ENCODE measurements around the gene HOXB5.

The HOXB5 gene

DNA sequence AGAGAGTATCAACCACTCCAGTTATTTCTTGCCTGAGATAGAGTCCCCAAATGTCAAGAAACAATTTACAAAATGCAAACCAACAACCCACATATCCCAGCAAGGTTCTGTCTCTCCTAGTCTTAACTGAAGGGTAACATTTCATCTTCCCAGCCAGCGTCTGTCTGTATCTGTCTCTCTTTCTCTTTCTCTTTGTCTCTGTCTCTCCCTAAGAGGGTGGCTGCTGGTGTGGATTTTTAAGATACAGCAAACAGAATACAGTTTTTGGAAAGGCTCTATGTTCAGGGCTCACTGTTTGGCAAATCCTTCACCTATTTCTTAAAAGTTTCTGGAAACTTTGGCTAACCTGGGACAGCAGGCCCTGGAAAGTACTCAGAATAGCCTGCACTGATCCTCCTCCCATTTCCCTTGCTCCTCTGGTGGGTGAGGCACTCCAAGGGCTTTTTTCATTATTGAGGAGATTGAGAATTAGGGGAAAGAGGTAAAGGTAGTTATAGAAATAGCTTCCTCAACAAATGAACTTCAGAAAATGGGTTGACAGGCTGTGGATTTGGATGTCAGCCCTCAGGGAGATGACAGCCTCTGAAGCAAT lies 21.7 kb downstream of the HOXB5 start:
- DNase-seq = no peak

DNA sequence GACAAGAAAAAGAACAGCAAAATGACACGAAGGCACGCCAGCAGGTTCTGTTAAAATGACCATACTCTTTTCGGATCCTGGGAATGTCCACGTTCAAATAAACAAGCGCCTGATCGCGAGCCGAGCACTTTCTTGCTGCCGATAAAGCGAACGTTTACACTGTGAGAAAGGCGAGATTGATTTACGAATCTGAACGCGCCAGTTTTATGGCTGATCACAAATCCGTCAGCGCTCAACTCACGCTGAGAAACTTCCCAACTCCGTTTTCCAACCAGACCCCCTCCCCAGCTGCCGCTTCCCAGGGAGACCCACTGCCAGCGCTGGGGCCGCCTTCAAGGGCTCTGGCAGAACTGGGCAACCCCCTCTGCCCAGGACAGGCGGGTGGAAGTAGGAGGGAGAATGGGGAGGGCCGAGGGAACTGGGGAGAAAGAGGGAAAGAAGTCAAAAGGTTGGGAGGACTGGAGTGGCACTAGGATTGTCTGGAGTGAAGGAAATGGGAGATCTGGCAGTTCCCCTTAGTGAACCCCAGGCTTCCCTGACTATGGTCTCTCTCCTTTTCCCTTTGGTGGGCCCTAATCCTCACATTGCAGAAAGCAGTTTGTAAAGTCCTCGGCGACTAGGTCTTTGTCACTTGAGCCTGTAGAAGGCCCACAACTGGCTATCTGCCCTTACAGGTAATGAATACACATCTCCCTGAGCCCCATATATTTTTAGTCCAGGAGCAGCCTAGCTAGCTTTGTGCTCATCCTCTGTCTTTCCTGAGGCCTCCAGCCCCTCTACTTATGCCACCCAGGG lies 22.4 kb downstream of the HOXB5 start:
- no peak for DNase-seq

DNA sequence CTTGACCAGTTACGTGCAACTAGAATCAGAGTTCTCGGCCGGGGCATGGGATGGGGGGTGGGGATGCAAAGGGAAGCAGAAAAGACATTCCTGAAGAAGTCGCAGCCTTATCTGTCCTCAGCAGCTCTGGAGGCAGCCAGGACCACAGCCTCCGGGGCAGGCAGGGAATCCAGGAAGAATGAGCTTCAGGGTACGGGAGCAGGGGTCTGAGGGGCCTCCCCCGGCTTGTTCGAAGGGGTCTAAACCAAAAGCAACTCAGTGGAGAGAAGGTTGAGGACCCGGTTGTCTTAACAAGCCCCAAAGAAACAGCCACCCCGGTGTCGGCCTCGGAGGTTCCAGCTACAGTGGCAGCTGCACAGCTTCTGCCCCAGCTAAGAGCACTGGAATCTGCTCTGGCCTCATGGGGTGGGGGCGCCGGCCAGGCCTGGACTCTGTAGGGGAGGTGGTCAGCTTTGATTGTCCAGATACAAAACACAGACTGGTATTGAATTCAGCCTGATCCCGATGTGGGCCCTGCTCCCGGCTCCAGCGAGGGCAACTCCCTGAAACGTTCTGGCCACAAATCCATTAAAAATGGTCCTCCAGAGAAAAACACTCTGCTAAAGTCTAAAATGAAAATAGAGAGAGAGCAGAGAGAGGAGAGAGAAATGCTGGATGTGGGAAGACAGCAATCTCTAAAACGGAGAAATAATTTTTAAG lies 23.1 kb downstream of the HOXB5 start:
- no peak for DNase-seq

DNA sequence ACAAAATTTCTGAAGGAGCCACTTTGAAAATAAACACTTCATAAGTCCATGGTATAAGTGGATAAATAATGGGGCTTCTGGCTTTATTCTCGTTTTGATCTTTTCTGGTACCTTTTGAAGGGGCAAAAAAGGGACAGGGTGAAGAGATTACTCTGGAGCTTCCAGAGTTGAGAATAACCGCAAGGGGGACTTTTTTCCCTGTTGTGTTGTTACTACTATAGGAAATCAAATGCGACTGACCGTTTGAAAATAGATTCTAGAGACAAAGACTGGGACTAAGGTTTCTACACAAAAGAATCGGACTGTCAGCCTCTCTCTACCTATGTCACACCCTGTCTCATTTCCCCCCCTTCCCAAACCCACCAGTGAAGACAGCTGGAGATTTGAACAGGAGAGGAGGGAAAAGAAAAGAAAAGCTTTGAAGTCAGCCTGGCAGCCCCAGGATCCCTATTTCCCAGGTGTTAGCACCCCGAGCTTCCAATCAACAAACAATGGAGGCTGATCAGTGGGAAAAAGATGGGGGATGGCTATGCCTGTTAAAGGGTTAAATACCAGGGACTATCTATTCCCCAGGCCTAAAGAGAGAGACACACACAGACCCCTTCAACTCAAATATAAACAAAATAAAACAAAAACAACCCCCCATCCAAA lies 23.8 kb downstream of the HOXB5 start:
- no peak for DNase-seq

DNA sequence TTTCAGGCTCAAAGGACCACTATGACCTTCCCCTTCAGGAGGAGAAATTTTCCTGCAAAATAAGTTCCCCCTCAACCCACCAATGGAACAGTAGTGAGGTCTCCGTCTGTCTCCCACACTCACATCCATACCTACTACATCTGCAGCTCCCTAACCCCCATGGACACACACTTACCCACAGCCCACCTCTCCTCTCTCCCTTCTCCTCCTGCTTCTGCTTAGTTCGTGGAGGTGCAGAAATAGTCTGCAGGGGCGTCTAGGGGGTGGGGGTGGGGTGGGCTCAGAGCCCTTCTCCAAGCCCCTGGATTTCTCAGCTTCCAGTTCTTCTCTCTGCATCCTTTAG lies 24.4 kb downstream of the HOXB5 start:
- no peak for DNase-seq

DNA sequence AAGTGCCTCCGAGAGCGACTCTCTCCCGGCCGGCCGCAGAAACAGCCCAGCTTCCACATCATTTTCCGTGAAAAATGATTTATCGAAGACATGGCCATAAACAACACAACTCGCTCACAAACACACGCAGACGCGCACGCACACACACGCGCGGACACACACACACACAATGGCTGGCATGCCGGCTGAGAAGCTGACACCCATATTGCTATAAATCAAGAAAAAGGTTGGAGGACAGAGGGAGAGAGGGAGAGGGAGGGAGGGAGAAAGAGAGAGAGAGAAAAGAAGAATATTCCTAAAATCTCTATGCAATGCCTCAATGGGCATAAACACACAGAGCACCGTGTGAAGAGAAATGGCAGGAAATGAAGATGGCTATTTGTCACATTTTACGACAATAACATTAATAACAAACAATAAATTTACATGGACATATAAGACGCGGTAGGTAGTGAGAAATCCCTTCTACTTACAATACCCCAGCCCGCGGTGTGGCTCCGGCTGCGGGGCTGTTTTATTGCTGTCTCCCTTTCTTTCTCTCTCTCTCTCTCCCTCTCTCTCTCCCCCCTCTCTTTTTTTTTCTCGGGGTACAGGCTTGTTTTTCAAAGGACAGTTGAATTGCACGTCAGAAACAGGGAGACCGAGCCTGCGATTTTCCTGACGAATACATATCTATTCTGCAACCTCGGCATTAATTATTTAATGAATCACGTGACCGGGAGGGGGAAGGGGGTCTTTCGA lies 24.9 kb downstream of the HOXB5 start:
- DNase-seq = no peak

DNA sequence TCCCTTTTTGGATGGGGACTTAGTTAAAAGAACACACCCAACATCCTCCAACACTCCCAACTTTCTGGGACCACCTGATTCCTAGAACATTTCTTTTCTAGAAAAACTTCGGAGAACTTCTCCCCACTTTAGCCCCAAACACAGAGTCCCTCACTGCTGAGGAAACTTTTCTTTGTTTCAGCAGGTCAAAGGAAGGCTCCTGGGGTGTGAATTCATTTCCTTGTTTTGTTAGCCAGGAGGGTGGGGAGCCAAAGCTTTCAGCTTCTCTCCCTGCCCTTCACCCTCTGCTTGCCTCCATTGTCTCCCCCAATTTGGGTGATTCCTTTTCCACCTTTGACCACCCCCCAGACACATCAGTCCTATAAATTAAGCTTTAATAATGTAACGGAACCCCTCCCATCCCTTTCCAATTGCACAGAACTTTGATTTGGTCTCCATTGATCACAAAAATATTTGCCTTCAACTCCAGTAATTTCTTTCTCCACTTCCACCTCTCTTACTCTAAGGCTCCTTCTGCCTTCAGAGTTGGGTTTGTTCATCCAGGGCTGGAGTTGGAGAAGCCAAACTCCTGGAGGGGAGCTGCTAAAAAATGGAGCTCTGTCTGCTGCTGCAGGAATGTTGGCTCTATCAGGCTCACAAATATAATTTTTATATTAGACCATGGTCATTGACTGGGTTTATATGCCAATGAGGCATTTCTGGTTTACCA lies 25.8 kb downstream of the HOXB5 start:
- no peak for DNase-seq

DNA sequence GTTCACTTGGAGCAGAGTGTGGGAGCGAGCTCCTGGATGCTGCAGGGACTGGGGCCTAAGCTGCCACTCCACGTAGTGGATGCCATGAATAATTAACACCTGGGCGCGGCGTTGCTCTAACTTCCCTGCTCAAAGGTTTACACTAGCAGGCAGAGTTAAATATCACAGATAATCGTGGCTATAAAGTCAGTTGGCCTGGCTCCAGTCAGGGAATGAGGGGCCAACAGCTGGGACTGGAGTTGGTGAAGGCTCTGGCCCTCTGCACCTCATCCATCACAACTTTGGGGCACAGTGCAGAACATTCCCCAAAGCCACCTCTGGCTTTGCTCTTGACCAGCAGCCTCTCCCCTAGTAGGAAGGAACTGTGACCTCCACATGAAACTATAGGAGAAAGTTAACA lies 26.4 kb downstream of the HOXB5 start:
- DNase-seq = no peak

DNA sequence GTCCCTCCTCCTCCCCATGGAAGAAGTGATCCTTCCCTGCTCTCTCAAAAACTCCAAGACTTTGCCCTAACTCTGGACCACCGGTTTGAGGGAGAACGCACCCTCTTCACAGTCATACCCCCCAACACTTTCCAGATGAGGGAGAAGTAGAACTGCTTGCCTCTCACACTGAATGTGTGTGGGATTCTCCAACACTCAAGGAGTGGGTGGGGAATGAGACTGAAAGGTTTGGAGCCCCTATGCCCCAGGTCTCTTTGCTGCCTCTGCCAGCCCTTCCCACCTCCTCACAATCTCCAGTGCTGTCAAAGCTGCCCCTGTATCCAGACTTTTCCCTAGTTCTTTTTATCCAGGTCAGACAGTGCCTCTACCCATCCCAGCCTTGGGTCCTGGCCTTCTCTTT lies 26.9 kb downstream of the HOXB5 start:
- no peak for DNase-seq

DNA sequence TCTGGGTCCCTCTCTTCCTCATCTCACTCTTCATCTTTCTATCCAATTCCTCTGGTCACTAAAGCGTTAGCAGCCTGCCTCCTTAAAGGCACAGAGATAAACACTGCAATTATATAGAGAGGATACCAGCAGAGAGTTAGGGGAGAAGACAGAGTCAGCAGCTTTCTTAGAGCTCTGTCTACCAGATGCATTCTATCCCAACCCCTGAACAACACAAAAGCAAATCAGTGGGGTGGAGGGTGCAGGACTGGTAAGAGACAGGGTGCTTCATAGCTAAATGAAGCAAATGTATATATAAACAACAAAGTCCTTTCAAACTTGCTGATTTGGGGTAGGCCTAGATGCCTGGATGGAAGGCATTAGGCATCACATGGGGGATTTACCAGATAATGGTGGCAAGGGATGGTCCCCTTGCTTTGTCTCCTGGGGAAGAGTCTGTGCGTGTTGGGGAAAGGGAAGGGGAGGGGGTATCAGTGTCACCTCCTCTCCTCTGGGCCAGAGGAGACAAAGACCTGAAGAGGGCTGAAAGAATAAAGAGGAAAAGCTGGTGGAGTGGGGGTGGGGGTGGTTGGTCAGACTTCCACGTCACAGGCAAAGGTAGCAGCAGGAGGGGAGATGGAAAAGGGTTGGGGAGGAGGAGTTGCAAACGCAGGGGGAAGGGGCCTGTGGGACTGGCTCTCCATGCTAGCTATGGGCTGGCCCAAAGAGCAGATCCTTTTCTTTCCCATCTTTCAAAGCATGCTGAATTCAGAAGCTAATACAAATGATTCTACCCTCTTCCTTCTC lies 27.5 kb downstream of the HOXB5 start:
- no peak for DNase-seq

DNA sequence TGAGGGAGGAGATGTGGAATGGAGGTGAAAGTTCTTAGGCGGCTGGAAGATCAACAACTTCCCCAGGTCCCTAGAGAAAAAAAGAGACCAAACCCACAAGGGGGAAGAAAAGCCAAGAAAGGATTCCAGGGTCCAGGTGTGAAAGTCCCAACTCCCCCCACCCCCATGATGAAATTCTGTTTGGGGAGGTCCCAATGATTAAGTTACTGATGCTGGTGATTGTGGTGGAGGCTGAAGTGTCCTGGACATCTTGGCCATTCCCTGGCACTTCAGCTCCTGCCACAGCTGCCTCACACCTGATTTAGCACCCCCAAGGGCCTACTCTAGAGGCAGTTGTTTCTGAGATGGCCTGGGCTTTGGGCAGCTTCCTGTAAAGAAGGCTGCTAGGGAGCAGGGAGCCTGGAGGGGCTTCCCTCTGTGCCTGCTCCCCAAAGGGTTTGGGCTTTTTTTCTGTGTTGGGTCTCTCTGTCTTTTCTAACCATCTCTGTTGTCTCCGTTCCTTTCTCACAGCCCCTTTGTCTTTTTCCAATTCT lies 28.5 kb downstream of the HOXB5 start:
- no peak for DNase-seq

DNA sequence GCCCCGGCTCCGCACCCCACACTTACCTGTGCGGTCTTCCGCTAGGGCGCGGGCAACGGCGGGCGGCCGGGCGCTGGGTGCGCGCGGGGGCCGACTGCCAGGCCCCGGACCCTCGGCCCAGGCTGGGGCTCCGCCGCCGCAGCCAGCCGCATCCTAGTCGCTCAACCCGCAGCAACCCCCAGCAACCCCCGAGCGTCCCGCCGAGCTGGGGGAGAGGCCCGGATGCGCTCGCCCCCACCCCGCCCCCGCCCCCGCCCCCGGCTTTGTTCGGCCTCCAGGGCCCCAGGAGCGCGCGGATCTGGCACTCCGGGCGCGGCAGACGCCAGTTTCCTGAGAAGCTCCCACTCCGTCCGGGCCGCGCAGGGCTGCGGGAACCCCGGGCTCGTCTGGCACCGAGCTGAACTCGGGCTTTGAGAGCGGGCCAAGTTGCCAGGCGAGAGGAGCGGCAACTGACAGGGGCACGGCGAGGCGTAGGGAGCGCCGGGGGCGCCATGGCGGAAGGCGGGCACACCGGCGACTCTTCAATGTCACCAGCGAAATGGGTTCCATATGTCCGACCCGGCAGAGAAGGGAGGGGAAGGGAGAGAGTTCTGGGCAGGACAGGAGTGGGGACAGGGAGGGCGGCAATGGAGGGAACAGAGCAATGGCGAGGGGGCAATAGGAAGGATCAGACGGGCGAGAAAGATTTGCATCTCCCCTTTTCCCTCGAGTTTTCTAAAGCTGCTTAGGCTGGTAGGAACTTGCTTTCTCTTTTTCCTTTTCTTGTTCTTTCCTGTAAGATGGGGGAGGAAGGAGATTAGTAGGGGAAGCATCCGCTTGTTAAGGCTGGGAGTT lies 29.2 kb downstream of the HOXB5 start:
- DNase-seq = no peak

DNA sequence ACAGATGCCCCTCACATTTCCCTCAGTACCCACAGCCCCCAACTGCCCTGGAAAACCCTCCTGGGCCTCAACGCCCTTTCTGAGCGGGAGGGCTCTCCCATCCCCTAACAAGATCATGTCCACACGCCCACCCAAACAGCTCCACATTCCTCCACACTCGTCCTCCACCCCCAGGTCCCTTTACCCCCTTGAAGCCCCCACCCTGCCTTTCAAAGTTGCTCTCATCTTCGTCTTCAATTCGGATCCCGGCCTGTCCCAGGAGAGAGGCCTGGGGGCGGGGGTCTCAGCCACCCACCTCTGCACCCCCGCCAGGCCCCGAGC lies 29.8 kb downstream of the HOXB5 start:
- no peak for DNase-seq

DNA sequence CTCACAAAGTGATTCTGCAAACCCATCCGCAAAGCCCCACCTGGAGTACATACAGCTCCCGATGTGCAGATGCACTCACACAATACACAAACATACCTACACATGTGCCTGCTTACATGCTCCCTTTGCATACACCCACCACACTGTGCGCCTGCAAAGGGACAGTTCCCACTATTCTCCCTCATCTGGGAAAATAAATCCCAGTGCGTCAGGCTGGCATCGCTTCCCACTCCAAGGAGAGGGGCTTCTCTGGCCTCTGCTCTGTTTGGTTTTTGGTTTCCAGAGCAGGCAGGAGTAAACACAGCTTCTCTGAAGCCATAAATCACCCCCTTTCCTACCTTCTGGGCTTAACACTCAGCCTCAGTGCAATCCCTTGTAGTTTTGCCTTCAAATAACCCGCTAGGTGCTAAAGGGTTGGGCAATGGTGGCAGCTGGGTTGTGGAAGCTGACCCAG lies 30.2 kb downstream of the HOXB5 start:
- DNase-seq = no peak

DNA sequence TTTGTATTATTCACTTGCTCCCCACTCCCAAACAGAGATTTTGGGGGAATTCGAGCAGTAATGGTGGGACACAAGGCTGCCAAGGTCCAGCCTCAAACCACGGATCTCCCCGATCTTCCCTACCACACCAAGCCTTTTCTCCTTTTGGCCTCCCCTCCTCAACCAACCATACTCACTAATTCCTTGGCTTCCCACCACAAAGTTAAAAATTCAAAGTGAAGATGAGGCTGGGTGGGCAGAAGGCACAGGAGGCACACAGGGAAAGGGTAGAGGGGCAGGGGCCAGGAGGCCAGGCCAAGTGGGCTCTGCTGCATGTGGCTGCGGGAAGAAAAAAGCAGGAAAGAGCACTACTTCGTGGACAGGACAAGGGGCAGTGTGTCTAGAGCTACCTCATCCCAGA lies 30.6 kb downstream of the HOXB5 start:
- no peak for DNase-seq

DNA sequence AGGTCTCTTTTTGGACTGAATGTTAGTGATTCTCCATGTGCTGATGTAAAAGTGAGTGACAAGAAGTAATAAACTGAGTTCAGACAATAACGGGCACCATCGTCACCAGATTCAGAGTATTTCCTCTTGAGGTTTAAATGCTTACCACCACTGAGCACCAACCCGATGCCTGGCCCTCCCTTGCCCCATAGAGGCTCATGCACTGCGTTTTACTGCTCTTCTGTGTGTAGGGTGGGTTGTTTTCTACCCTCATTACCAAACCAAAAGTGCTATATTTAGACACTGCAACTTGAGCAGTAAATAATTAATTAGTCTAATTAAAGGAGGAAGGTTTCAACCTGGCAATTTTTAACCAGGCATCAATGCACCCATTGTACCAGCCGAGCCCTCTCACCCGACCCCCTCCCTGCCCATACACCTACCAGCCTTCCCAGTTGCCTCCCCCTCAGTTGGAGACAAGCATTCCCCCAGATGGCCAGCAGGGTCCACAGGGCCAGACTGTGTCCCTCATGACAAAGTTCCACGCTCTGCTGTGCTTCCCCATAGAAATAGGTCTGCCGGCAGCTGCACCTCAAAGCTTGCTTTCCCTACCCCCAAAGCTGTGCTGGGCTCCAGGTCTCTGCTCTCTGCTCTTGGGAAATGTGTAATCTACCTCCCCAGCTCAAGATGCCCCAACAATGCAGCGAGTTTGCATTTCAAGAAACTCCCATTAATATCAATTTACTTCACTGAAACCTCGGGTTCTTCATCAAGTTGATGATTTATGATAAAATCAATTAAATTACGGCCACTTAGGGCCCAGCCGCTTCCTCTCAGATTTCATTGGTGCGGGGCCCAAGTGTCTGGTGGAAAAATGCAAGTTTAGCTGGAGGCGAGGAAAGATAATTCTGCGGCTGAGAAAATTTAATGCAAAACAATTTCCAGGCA lies 31.4 kb downstream of the HOXB5 start:
- DNase-seq = no peak

DNA sequence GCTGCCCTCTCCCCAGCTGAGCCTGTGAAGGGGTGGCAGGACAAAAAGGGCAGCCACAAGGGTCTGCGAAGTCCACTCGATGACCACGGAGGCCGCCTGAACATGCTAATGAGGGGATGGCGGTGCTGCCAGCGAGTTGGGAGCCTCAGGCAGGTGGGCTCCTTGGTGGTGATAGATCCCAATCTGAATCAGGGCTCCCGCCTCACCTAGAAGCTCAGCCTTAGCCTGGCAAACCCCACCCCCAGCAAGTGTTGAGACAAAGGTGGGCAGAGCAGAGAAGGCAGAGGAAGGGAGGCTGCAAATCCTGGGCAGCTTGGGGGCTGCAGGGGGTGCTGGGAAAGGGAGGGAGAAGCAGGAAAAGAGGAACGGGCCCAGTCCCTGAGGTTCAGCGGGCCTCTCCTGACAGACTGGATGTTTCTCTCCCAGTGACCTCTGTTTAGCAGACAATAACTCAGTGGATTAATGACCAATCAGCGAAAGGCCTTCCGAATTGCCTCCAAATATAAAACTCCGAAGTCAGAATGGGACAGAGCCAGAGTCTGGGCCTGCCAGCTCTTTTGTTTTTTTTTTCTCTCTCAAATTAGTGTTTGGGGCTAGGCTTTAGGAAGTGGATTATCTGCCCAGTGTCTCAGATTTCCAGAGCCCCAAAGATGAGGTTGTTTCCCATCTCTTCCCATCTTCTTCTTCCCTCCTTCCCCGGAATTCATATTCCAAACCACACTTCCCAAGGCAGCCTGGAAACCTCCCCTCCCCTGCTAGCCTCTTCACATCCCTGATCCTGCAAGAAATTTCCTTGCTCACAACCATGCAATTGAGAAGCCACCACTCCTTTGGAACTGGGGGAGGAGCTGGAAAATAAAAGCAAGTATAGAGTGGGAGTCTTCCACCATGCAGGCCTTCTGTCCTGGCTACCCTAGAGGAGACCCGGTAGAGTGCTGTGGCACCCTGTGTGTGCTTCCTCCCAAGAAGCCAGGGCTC lies 33.5 kb downstream of the HOXB5 start:
- no peak for DNase-seq
